SH-SY5Y (cell line): Measurements from ENCODE around the gene EIF3A.

ENCODE experiments used
- GATA2 ChIP-seq: IDR thresholded peaks from 2 replicates; pipeline ENCODE4 v1.6.1; 2011; ENCODE audit warnings: mild to moderate bottlenecking, low read depth, low read length
- GATA3 ChIP-seq: IDR thresholded peaks from 2 replicates; pipeline ENCODE4 v1.6.1; 2011; ENCODE audit warnings: low read depth, mild to moderate bottlenecking, low read length, moderate library complexity

DNA sequence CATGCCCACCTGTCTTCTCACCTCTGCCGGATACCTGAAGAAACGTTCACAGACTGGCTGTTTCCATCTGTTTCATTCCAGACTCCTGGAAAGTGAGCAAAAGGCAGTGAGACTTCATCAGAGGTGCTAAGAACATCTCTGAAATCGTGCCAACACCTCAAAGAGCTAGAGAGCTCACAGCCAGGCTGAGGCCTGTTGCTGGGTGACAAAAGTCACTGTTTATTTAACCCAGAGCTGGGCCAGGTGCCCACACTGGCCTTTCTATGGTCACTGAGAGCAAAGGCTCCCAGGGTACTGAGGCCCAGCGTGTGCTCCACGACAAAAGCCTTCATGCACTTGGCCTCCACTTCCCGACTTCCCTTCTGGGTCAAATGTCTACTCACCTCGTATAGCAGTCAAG is 54.8 kb downstream of the EIF3A start:
- TF ChIP-seq GATA2 (no peak), GATA3 (no peak)
